Neutrophil (primary cell): ENCODE data around the gene ADCY4.

Experiments
- H3K27ac ChIP-seq: fragments of 200-600 bp; sonication (generic); 2 replicates; pipeline ENCODE4 v1.5.1; 2016; ENCODE audit warnings: mild to moderate bottlenecking, moderate library complexity
- H3K27me3 ChIP-seq: fragments of 200-600 bp; sonication (generic); 2 replicates; pipeline ENCODE4 v1.6.0; 2016; ENCODE audit warnings: mild to moderate bottlenecking
- H3K36me3 ChIP-seq: fragments of 200-600 bp; sonication (generic); 2 replicates; pipeline ENCODE4 v1.5.1; 2017
- H3K4me1 ChIP-seq, 2 experiments: fragments of 200-600 bp in 1 of 2; sonication (generic) in 1 of 2; 1 replicate in 1 of 2; 2 replicates in 1 of 2; pipeline versions ENCODE4 v1.5.1 to v1.6.1; 2013 to 2016; ENCODE audit warnings: low read depth in 1 of 2, low read length in 1 of 2, mild to moderate bottlenecking in 1 of 2, moderate library complexity in 1 of 2; ENCODE audit not compliant: control insufficient read depth in 1 of 2, insufficient read depth in 1 of 2
- H3K4me3 ChIP-seq, 2 experiments: fragments of 200-600 bp in 1 of 2; sonication (generic) in 1 of 2; 1 replicate in 1 of 2; 2 replicates in 1 of 2; pipeline ENCODE4 v1.5.1; 2013 to 2016; ENCODE audit warnings: low read depth in 1 of 2, low read length in 1 of 2, mild to moderate bottlenecking in 1 of 2, moderate library complexity in 1 of 2
- H3K9me3 ChIP-seq: fragments of 200-600 bp; sonication (generic); 2 replicates; pipeline ENCODE4 v1.5.1; 2016
- CTCF ChIP-seq: fragments of 200-600 bp; sonication (generic); IDR thresholded peaks from 2 replicates; pipeline ENCODE4 v1.5.1; 2016; ENCODE audit warnings: antibody characterized with exemption

ADCY4 gene

DNA sequence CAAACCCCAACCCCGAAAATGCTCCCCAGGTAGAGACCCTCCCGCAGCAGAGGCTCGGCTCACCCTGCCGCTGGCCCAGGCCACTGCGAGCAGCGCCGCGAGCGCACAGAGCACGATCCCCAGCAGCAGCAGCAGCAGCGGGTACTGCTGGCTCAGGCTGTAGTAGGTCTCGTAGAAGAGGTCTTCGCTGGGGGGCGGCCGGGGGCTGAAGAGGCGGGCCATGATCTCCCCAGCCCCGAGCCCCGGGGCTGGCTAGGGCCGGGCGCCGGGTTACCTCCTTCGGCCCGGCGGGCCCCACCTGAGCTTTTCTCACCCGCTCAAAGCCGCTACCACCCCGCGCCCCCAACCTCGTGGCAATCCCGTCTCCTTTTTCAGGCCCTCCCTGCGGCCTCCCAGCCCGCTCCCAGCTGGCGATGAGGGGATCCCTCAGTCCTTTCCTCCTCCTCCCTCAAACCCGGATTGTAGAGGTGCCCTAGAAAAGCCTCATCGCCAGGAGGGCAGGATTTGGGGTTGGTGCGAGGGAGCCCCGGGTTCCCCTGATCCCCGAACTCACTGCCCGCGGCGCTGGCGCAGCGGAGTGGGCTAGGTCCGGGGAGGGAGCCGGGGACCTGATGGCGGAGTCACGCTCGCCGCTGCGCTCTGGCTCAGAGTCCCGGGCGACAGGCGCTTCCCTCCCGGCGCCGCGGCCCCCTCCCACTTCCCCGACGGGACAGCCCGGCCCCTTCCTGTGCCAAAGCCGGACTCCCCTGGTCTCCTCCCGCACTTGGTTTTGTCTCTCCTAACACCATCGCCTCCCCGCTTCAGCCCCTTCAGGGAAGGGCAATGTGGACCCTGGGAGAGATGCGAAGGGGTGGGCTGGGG is at the start of gene ADCY4:
Gene ADCY4, minus strand, starts transcription at position 641 of the 861 bp plus-strand sequence. Its CDS starts 419 bp downstream, at position 222.
- Histone ChIP-seq H3K4me1 (peaks cover 93 to 96% of the 10 kb centered on the region in 2 experiments), H3K36me3 (peaks cover 33% of the 10 kb centered on the region), H3K27ac (peak within 1 kb of the TSS; percentile 91), H3K27me3 (peaks cover 17% of the 10 kb centered on the region), H3K4me3 (peak within 1 kb of the TSS; percentile 65 to 72), H3K9me3 (no peaks in the 10 kb centered on the region)
- no peak for TF ChIP-seq CTCF

- no peaks in the 10 kb centered on the region for H3K9me3 ChIP-seq
- no peak overlapping the region for H3K27ac ChIP-seq
- no peaks in the 10 kb centered on the region for H3K27me3 ChIP-seq
- no peaks in the 10 kb centered on the region for H3K36me3 ChIP-seq
- no peak for TF ChIP-seq CTCF
- H3K4me3 ChIP-seq = no peak overlapping the region
- H3K4me1 ChIP-seq = peaks cover 5% of the 10 kb centered on the region in 2 experiments
Measured at GRCh38 chr14:24384169-24384568, 49.3 kb upstream of the ADCY4 start.

DNA sequence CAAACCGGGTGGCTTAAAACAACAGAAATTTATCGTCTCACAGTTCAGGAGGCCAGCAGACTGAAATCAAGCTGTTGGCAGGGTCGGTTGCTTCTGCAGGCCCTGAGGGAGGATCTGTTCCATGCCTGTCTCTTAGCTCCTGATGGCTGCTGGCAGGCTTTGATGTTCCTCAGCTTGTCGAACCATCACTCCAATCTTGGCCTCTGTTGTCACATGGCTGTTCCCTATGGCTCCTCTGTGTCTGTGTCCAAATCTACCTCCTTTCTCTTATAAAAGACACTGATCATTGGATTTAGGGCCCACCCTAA is 47.1 kb upstream of the ADCY4 start:
- Histone ChIP-seq H3K36me3 (no peaks in the 10 kb centered on the region), H3K27me3 (peaks cover 5% of the 10 kb centered on the region), H3K27ac (no peak overlapping the region), H3K4me3 (no peak overlapping the region), H3K4me1 (no peaks in the 10 kb centered on the region), H3K9me3 (no peaks in the 10 kb centered on the region)
- TF ChIP-seq CTCF = no peak

DNA sequence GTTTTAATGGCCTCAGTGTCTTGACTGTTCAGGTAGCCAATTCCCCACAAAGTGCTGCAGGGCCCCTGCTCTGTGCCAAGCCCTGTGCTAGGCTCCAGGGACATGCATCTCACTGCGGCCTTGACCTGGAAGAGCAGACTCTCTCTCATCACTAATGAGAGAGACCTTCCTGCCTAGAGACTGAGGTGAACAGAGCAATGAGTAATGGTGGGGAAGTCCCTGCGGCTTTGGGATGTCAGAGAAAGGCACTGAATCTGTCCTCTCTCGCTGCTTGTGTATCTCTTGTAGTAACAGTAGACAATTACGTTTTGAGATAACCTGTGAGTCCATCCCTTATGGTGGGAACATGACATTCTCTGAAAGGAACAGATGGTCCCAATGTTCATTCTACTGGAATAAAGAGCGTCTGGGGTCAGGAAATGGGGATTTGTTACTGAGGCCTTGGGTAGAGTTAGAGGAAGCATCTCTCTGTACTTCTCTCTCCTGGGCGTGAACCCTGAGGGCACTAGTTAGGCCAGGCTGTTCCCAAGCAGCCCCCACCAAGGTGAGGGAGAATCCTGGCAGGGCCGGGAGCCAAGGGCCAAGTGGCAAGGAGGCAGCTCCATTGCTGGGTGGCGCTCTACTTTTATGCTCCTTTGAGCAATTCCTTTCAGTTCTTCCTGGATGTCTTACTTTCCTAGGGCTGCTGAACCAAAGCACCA is 46.6 kb upstream of the ADCY4 start:
- H3K4me3 ChIP-seq = no peak overlapping the region
- no peak for TF ChIP-seq CTCF
- no peak overlapping the region for H3K27ac ChIP-seq
- H3K36me3 ChIP-seq = no peaks in the 10 kb centered on the region
- H3K9me3 ChIP-seq = no peaks in the 10 kb centered on the region
- no peaks in the 10 kb centered on the region for H3K4me1 ChIP-seq
- H3K27me3 ChIP-seq = peaks cover 10% of the 10 kb centered on the region

- TF ChIP-seq CTCF = no peak
Measured at GRCh38 chr14:24379907-24380730, 45.2 kb upstream of the ADCY4 start.

More at GRCh38 chr14:24379907-24380730, 45.2 kb upstream of the ADCY4 start:
- H3K27me3 ChIP-seq = peaks cover 22% of the 10 kb centered on the region
- no peaks in the 10 kb centered on the region for H3K36me3 ChIP-seq
- no peaks in the 10 kb centered on the region for H3K4me1 ChIP-seq
- H3K27ac ChIP-seq = no peak overlapping the region
- no peaks in the 10 kb centered on the region for H3K9me3 ChIP-seq
- no peak overlapping the region for H3K4me3 ChIP-seq
